Spleen (tissue), 11 donors: ENCODE results near the gene TPD52L2. TPM values are rescaled to one million over a fixed set of nuclear protein-coding genes. Genes with fewer than 3 reads are reported as not detected.
"Not testable (repeated sequence)": the region's sequence is repeated elsewhere in the genome, so short reads cannot be mapped to it uniquely, and the experiment has no call there.

ENCODE experiments used
- DNase-seq: peaks from one replicate; pipeline ENCODE4 v3.0.0-alpha.2; 2020
- H3K27ac ChIP-seq, 8 donors: fragments of 200-600 bp; sonication (generic) in 7 of 8; 1 replicate in 4 of 8; 2 replicates in 4 of 8; pipeline versions ENCODE4 v1.5.0 to v1.8.0; 2016 to 2021; ENCODE audit warnings: inconsistent platforms in 4 of 8, mild to moderate bottlenecking in 4 of 8, moderate library complexity in 1 of 8
- H3K27me3 ChIP-seq, 7 donors: fragments of 200-600 bp; sonication (generic) in 6 of 7; replicated peaks in 1 of 7; 1 replicate in 4 of 7; 2 replicates in 3 of 7; pipeline versions ENCODE4 v1.5.0 to v1.8.0; 2016 to 2021; ENCODE audit warnings: inconsistent platforms in 3 of 7, mild to moderate bottlenecking in 1 of 7
- H3K36me3 ChIP-seq, 6 donors: fragments of 200-600 bp; sonication (generic) in 5 of 6; 1 replicate in 4 of 6; 2 replicates in 2 of 6; pipeline versions ENCODE4 v1.5.0 to v1.8.0; 2016 to 2021; ENCODE audit warnings: inconsistent platforms in 2 of 6
- H3K4me1 ChIP-seq, 6 donors: fragments of 200-600 bp; sonication (generic) in 5 of 6; 1 replicate in 3 of 6; 2 replicates in 3 of 6; pipeline versions ENCODE4 v1.5.0 to v1.8.0; 2016 to 2021; ENCODE audit warnings: inconsistent platforms in 3 of 6
- H3K4me3 ChIP-seq, 8 donors: fragments of 200-600 bp; sonication (generic) in 7 of 8; 1 replicate in 4 of 8; 2 replicates in 4 of 8; pipeline versions ENCODE4 v1.5.0 to v1.8.0; 2016 to 2021; ENCODE audit warnings: inconsistent platforms in 4 of 8, mild to moderate bottlenecking in 4 of 8, moderate library complexity in 2 of 8
- H3K9me3 ChIP-seq, 8 donors: fragments of 200-600 bp; sonication (generic) in 7 of 8; 1 replicate in 4 of 8; 2 replicates in 4 of 8; pipeline versions ENCODE4 v1.5.0 to v1.8.0; 2016 to 2021; ENCODE audit warnings: inconsistent platforms in 4 of 8
- POLR2A ChIP-seq, 3 donors: fragments of 450-650 bp; IDR thresholded peaks; one replicate each; pipeline ENCODE4 v1.5.1; 2017; ENCODE audit warnings: antibody characterized with exemption in 3 of 3, mild to moderate bottlenecking in 1 of 3
- POLR2AphosphoS5 ChIP-seq, 3 donors: sonication (generic); formaldehyde crosslinking; IDR thresholded peaks; one replicate each; pipeline ENCODE4 v1.5.1; 2017; ENCODE audit warnings: antibody characterized with exemption in 3 of 3
- WGBS, 5 donors: extraction: QIAGEN DNeasy Blood & Tissue Kit in 3 of 5; methylation state at CpG; one replicate each; pipeline versions ENCODE4 v1.1.5 to v1.1.7; 2013 to 2018; 5-methylcytosine and 5-hydroxymethylcytosine counted together
- intact Hi-C: fragments of 100-400 bp; cut with DNase I; formaldehyde crosslinking; loops from one replicate; pipeline ENCODE4 v1.15.0; 2023; ENCODE audit warnings: low total_unique reads
- polyA plus RNA-seq, 3 donors: library from polyadenylated mRNA; stranded (reverse); fragments of 200-250 nt; gene quantifications; one replicate each; pipeline ENCODE4 v1.2.1, GENCODE V29; 2013
- total RNA-seq, 7 donors: library from RNA; depleted of rRNA in 3 of 7; stranded (reverse); fragments of >200 nt in 3 of 7; fragmentation: NEBNext Ultra II Directional in 4 of 7; extraction: Animal tissue kit (Norgen Biotek cat#: 25700) in 4 of 7; gene quantifications; one replicate each; pipeline versions ENCODE4 v1.1.0 to v1.2.1, GENCODE V29; 2016 to 2021
- TF ChIP-seq, protein P1 (sequence below), 11 experiments: fragments of 200-600 bp in 7 of 11; fragments of 450-650 bp in 4 of 11; sonication (generic) in 4 of 11; IDR thresholded peaks in 8 of 11; conservative IDR thresholded peaks in 3 of 11; 1 replicate in 7 of 11; 2 replicates in 4 of 11; pipeline versions ENCODE4 v1.4.0 to v1.8.0; 2016 to 2021; ENCODE audit warnings: antibody characterized with exemption in 11 of 11, inconsistent platforms in 4 of 11, mild to moderate bottlenecking in 1 of 11
- donor health status: healthy with polysubstance abuse.
- donor health status: DM: no; HTN: no; CAD: no; lungs with moderate emphysema.
- donor health status: DM: no; HTN: no; CAD: no.
- donor health status: Bipolar disorder and iron deficiency.
- donor health status: healthy.
- donor health status: DM: no; HTN: no; CAD: no.
- donor health status: DM: yes; HTN: yes; CAD: no.

The TPD52L2 gene
- total and polyA plus RNA-seq, 10 donors = 60.2 to 102 (median 87.4) TPM

DNA sequence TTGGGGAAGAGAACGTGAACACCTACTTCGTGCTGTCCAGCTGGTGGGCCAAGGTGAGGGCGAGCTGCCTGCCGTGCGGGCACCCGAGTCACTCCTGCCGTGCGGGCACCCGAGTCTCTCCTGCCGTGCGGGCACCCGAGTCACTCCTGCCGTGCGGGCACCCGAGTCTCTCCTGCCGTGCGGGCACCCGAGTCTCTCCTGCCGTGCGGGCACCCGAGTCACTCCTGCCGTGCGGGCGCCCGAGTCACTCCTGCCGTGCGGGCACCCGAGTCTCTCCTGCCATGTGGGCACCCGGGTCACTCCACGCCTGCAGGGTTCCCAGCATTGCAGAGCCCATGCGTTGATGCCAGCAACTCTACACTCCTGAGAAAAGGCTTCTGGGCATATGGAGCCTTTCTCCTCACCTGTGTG, 64.4 kb downstream of the TPD52L2 start:
- TF ChIP-seq POLR2AphosphoS5 (IDR thresholded peaks at IDR 0.05) = peak in 1 of 3 donors; percentile 10
- H3K4me3 ChIP-seq, DNase-seq, H3K9me3 ChIP-seq, H3K27ac ChIP-seq, intact Hi-C loops, H3K27me3 ChIP-seq: not testable (repeated sequence)
- peaks cover 0 to 26% (median 7%) of the 10 kb centered on the region in 6 donors for H3K4me1 ChIP-seq
- 94 to 97% (median 96%) methylated on average over 24 to 31 of the region's 31 CpGs for whole genome bisulfite sequencing, 5 donors
- peaks cover 9 to 98% (median 75%) of the 10 kb centered on the region in 6 donors for H3K36me3 ChIP-seq

DNA sequence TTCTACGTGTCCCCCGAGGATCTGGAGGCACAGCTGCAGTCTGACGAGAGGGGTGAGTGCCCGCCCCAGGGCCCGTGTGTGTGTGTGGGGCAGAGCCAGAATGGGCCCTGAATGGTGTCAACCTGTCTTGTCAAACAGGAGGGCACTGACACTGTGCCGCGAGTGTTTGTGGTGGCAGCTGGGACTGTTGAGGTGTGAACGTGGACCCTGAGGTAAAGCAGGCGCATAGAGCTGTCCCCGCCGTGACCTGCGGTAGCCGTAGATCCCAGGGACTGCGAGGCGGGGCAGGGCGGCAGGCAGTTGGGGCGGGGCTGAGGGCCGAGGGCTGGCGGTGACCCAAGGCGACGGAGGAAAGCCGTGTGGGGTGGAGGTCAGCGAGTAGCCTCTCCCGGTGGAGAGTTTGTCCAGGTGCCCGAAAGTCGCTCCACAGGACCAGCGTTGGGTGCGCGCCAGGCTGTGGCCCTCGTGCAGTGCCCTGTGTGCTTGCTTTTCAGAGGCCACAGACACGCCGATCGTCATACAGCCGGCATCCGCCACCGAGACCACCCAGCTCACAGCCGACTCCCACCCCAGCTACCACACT, 66.0 kb downstream of the TPD52L2 start:
- DNase-seq = no peak
- no peak overlapping the region for H3K4me3 ChIP-seq
- no peaks in the 10 kb centered on the region for H3K9me3 ChIP-seq
- H3K27me3 ChIP-seq = no peaks in the 10 kb centered on the region
- H3K27ac ChIP-seq = peak overlapping the region in 1 of 8 donors; percentile 4
- peaks cover 9 to 100% (median 87%) of the 10 kb centered on the region in 6 donors for H3K36me3 ChIP-seq
- intact Hi-C loops = no loop called here
- TF ChIP-seq POLR2AphosphoS5 (IDR thresholded peaks at IDR 0.05) = no peak
- TF ChIP-seq, protein P1, sequence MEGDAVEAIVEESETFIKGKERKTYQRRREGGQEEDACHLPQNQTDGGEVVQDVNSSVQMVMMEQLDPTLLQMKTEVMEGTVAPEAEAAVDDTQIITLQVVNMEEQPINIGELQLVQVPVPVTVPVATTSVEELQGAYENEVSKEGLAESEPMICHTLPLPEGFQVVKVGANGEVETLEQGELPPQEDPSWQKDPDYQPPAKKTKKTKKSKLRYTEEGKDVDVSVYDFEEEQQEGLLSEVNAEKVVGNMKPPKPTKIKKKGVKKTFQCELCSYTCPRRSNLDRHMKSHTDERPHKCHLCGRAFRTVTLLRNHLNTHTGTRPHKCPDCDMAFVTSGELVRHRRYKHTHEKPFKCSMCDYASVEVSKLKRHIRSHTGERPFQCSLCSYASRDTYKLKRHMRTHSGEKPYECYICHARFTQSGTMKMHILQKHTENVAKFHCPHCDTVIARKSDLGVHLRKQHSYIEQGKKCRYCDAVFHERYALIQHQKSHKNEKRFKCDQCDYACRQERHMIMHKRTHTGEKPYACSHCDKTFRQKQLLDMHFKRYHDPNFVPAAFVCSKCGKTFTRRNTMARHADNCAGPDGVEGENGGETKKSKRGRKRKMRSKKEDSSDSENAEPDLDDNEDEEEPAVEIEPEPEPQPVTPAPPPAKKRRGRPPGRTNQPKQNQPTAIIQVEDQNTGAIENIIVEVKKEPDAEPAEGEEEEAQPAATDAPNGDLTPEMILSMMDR (IDR thresholded peaks at IDR 0.05 in 8 of 11, conservative IDR thresholded peaks at IDR 0.05 in 3 of 11) = no peak
- TF ChIP-seq POLR2A (IDR thresholded peaks at IDR 0.05) = no peak
- 92 to 95% (median 93%) methylated on average over 32 to 37 of the region's 37 CpGs for WGBS, 5 donors
- peaks cover 0 to 15% (median 4%) of the 10 kb centered on the region in 6 donors for H3K4me1 ChIP-seq

DNA sequence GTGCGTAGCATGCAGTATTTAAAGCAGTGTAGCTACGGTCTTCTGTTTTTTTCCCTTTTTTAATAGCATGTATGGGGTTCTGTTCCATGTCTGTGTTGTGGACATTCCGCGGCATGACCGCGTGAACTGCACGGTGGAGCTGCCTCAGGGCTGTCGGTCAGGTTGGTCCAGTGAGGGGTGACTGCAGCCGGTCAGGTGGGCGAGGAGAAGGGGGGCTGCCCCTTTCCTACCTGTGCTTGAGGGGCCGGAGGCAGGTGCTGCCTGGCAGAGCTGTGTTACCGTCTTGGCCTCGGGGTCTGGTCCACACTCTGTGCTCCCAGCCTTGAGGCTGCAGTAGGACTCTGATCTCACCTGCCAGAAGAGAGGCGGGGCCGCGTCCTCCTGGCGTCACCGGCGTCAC, 66.7 kb downstream of the TPD52L2 start:
- no peaks in the 10 kb centered on the region for H3K9me3 ChIP-seq
- WGBS, 5 donors = 93 to 97% (median 95%) methylated on average over 14 to 19 of the region's 19 CpGs
- intact Hi-C loops = no loop called here

DNA sequence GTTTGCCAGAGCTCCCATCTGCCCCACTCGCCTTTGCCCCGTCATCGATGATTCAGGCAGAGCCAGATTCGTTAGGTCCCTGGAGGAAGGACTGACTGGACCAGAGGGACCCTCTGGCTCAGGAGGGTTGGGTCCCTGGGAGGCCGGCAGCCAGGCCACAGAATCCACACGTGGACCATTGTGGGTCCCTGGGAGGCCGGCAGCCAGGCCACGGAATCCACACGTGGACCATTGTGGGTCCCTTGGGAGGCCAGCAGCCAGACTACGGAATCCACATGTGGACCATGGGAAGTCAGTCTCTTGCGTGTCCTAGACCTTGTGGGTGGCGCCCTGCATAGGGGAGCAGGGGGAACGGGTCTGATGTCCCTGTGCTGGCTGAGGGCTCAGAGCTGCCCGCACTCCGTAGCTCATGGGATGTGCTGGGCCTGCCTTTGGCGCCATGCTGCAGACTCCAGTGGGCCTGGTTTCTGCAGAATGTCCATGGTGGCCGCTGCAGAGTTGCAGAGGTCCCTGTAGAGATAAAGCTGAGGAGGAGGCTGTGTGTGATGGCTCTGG, 67.6 kb downstream of the TPD52L2 start:
- Histone ChIP-seq H3K4me3 (no peak overlapping the region), H3K27me3 (no peaks in the 10 kb centered on the region), H3K9me3 (no peaks in the 10 kb centered on the region), H3K36me3 (peaks cover 9 to 100% (median 84%) of the 10 kb centered on the region in 6 donors), H3K27ac (no peak overlapping the region), H3K4me1 (peaks cover 0 to 9% (median 0%) of the 10 kb centered on the region in 6 donors)
- no peak for DNase-seq
- intact Hi-C loops = no loop called here
- 91 to 94% (median 93%) methylated on average over 8 to 17 of the region's 17 CpGs for WGBS, 5 donors
- TF ChIP-seq POLR2A (IDR thresholded peaks at IDR 0.05) (no peak), POLR2AphosphoS5 (IDR thresholded peaks at IDR 0.05) (peak in 2 of 3 donors; percentile 23 to 56)

More for the DNA sequence above, 66.7 kb downstream of the TPD52L2 start:
- Histone ChIP-seq H3K27ac (no peak overlapping the region), H3K27me3 (no peaks in the 10 kb centered on the region), H3K4me1 (peaks cover 0 to 9% (median under 1%) of the 10 kb centered on the region in 6 donors), H3K36me3 (peaks cover 9 to 100% (median 85%) of the 10 kb centered on the region in 6 donors), H3K4me3 (no peak overlapping the region)
- no peak for DNase-seq
- TF ChIP-seq POLR2AphosphoS5 (IDR thresholded peaks at IDR 0.05) (peak in 1 of 3 donors; percentile 38), POLR2A (IDR thresholded peaks at IDR 0.05) (no peak)
- TF ChIP-seq, protein P1 (IDR thresholded peaks at IDR 0.05 in 8 of 11, conservative IDR thresholded peaks at IDR 0.05 in 3 of 11) = no peak

DNA sequence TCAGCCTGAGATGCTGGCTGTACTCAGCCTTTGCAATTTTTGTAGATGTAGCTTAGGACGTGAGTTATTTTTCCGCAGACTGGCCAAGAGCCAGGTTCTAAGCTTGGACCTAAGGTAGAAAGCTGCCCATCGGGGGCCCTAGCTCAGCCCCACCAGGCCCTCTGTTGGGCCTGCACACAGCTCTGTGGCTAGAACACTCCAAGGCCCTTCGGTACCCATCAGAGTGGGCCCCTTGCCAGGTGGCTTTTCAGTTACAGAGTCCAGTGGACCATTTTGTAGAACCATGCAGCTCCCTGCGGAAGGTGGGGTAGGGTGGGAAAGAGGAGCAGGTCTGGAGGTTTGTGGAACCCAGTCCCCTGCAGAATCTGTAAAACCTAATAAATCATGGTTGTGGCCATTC, 68.6 kb downstream of the TPD52L2 start:
- Histone ChIP-seq H3K27ac (no peak overlapping the region), H3K27me3 (no peaks in the 10 kb centered on the region), H3K36me3 (peaks cover 3 to 100% (median 77%) of the 10 kb centered on the region in 6 donors), H3K4me1 (peaks cover 0 to 17% (median 3%) of the 10 kb centered on the region in 6 donors), H3K4me3 (no peak overlapping the region), H3K9me3 (no peaks in the 10 kb centered on the region)
- no peak for DNase-seq
- intact Hi-C loops = no loop called here
- TF ChIP-seq, protein P1 (IDR thresholded peaks at IDR 0.05 in 8 of 11, conservative IDR thresholded peaks at IDR 0.05 in 3 of 11) = no peak
- TF ChIP-seq POLR2AphosphoS5 (IDR thresholded peaks at IDR 0.05) (no peak), POLR2A (IDR thresholded peaks at IDR 0.05) (no peak)
- WGBS, 5 donors = 87 to 93% (median 91%) methylated on average over 5 of the region's 5 CpGs
